Fibroblast of skin of abdomen (primary cell): ENCODE measurements around the gene TMEM131.
"Not testable (repeated sequence)": the region's sequence is repeated elsewhere in the genome, so short reads cannot be mapped to it uniquely, and the experiment has no call there.

ENCODE experiments used
- DNase-seq: peaks from one replicate; pipeline ENCODE4 v3.0.0-alpha.2; 2013

Gene TMEM131

GRCh38 chr2:97951155-97951680, 44.5 kb downstream of the TMEM131 start:
- DNase-seq: no peak

GRCh38 chr2:97950329-97951154, 45.2 kb downstream of the TMEM131 start:
- peak; percentile 93 for DNase-seq

- DNase-seq: no peak
Observed at GRCh38 chr2:97948926-97949325, 46.8 kb downstream of the TMEM131 start.

GRCh38 chr2:97945791-97946190, 50.0 kb downstream of the TMEM131 start:
- no peak for DNase-seq

GRCh38 chr2:97936881-97937280, 58.9 kb downstream of the TMEM131 start:
- DNase-seq: no peak

- DNase-seq: no peak
Observed at GRCh38 chr2:97936199-97936598, 59.5 kb downstream of the TMEM131 start.

- DNase-seq: peak; percentile 87
Observed at GRCh38 chr2:97935719-97936161, 60.0 kb downstream of the TMEM131 start.

GRCh38 chr2:97932975-97933662, 62.6 kb downstream of the TMEM131 start:
- no peak for DNase-seq

GRCh38 chr2:97931858-97932225, 63.9 kb downstream of the TMEM131 start:
- DNase-seq: no peak

GRCh38 chr2:97931118-97931857, 64.5 kb downstream of the TMEM131 start:
- DNase-seq: no peak

GRCh38 chr2:97928591-97928990, 67.2 kb downstream of the TMEM131 start:
- DNase-seq: no peak

GRCh38 chr2:97926946-97927345, 68.8 kb downstream of the TMEM131 start:
- no peak for DNase-seq

GRCh38 chr2:97924194-97924593, 71.6 kb downstream of the TMEM131 start:
- DNase-seq: no peak

- DNase-seq: no peak
Observed at GRCh38 chr2:97919858-97920257, 75.9 kb downstream of the TMEM131 start.

- DNase-seq: no peak
Observed at GRCh38 chr2:97918818-97919217, 76.9 kb downstream of the TMEM131 start.

- DNase-seq: not testable (repeated sequence)
Observed at GRCh38 chr2:97917668-97918067, 78.1 kb downstream of the TMEM131 start.

GRCh38 chr2:97914691-97915213, 81.0 kb downstream of the TMEM131 start:
- DNase-seq: no peak

GRCh38 chr2:97913846-97914245, 81.9 kb downstream of the TMEM131 start:
- no peak for DNase-seq

GRCh38 chr2:97911922-97912575, 83.7 kb downstream of the TMEM131 start:
- no peak for DNase-seq

GRCh38 chr2:97911206-97911921, 84.4 kb downstream of the TMEM131 start:
- peak; percentile 35 for DNase-seq

GRCh38 chr2:97910403-97911205, 85.1 kb downstream of the TMEM131 start:
- no peak for DNase-seq
